C4-2B (cell line): Measurements from ENCODE around the gene ENPP4.

Experiments used
- ZFX ChIP-seq: fragments of 450-650 bp; IDR thresholded peaks from 2 replicates; pipeline ENCODE4 v1.6.1; 2017
- TF ChIP-seq, protein P1 (sequence below): fragments of 450-650 bp; conservative IDR thresholded peaks from 2 replicates; pipeline ENCODE4 v1.5.1; 2017; ENCODE audit warnings: mild to moderate bottlenecking

- TF ChIP-seq, protein P1, sequence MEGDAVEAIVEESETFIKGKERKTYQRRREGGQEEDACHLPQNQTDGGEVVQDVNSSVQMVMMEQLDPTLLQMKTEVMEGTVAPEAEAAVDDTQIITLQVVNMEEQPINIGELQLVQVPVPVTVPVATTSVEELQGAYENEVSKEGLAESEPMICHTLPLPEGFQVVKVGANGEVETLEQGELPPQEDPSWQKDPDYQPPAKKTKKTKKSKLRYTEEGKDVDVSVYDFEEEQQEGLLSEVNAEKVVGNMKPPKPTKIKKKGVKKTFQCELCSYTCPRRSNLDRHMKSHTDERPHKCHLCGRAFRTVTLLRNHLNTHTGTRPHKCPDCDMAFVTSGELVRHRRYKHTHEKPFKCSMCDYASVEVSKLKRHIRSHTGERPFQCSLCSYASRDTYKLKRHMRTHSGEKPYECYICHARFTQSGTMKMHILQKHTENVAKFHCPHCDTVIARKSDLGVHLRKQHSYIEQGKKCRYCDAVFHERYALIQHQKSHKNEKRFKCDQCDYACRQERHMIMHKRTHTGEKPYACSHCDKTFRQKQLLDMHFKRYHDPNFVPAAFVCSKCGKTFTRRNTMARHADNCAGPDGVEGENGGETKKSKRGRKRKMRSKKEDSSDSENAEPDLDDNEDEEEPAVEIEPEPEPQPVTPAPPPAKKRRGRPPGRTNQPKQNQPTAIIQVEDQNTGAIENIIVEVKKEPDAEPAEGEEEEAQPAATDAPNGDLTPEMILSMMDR: no peak
- TF ChIP-seq ZFX: no peak
These were observed 42.4 kb downstream of the ENPP4 start for GRCh38 chr6:46172176-46172575.
